IMR-90 (cell line): ENCODE measurements around the gene GCNT4.

ENCODE experiments used
- FOS ChIP-seq: fragments of 150-350 bp; IDR thresholded peaks from 2 replicates; pipeline ENCODE4 v1.6.1; 2016; ENCODE audit warnings: low read depth, low read length
- MXI1 ChIP-seq: IDR thresholded peaks from 2 replicates; pipeline ENCODE4 v1.6.1; 2012; ENCODE audit warnings: low read depth, mild to moderate bottlenecking, low read length, moderate library complexity, borderline replicate concordance
- POLR2A ChIP-seq: IDR thresholded peaks from 2 replicates; pipeline ENCODE4 v1.6.1; 2012; ENCODE audit warnings: mild to moderate bottlenecking, low read depth, low read length
- SMC3 ChIP-seq: fragments of 150-350 bp; IDR thresholded peaks from 2 replicates; pipeline ENCODE4 v1.6.1; 2016; ENCODE audit warnings: low read depth, mild to moderate bottlenecking, antibody characterized with exemption, low read length, moderate library complexity
- TF ChIP-seq, protein P1 (sequence below): conservative IDR thresholded peaks from 2 replicates; pipeline ENCODE4 v1.5.1; 2012; ENCODE audit warnings: mild to moderate bottlenecking, low read depth, low read length, improper control_type of control experiment

GRCh38 chr5:75020016-75020656 is 32.2 kb downstream of the GCNT4 start:
- TF ChIP-seq, protein P1, sequence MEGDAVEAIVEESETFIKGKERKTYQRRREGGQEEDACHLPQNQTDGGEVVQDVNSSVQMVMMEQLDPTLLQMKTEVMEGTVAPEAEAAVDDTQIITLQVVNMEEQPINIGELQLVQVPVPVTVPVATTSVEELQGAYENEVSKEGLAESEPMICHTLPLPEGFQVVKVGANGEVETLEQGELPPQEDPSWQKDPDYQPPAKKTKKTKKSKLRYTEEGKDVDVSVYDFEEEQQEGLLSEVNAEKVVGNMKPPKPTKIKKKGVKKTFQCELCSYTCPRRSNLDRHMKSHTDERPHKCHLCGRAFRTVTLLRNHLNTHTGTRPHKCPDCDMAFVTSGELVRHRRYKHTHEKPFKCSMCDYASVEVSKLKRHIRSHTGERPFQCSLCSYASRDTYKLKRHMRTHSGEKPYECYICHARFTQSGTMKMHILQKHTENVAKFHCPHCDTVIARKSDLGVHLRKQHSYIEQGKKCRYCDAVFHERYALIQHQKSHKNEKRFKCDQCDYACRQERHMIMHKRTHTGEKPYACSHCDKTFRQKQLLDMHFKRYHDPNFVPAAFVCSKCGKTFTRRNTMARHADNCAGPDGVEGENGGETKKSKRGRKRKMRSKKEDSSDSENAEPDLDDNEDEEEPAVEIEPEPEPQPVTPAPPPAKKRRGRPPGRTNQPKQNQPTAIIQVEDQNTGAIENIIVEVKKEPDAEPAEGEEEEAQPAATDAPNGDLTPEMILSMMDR: no peak
- TF ChIP-seq FOS: no peak
- no peak for TF ChIP-seq MXI1
- no peak for TF ChIP-seq POLR2A
- no peak for TF ChIP-seq SMC3
